GM04503 (cell line): ENCODE data around the gene PPEF1.
"Not testable (repeated sequence)": the region's sequence is repeated elsewhere in the genome, so short reads cannot be mapped to it uniquely, and the experiment has no call there.

Experiments
- DNase-seq: peaks from one replicate; pipeline ENCODE4 v3.0.0-alpha.2; 2012; ENCODE audit warnings: low read depth

Gene PPEF1

GRCh38 chrX:18793601-18794089 lies 86.2 kb downstream of the PPEF1 start:
- no peak for DNase-seq

- no peak for DNase-seq
These were observed 89.7 kb downstream of the PPEF1 start for GRCh38 chrX:18797141-18797540.

- no peak for DNase-seq
These were observed 92.5 kb downstream of the PPEF1 start for GRCh38 chrX:18799911-18800310.

- DNase-seq, result no peak
These were observed 102.2 kb downstream of the PPEF1 start for GRCh38 chrX:18809641-18810040.

DNA sequence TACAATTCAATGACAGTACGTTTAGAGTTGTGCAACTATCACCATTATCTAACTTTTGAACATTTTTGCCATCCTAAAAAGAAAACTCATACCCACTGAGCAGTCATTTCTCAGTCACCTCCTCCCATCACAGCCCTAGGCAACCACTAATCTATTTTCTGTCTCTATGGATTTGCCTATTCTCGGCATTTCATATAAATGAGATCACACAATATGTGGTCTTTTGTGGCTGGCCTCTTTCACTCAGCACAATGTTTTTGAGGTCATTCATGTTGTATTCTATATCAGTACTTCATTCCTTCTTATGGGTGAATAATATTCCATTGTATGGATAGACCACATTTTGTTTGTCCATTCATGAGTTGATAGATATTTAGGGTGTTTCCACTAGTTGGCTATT lies 103.0 kb downstream of the PPEF1 start:
- DNase-seq, result no peak

DNA sequence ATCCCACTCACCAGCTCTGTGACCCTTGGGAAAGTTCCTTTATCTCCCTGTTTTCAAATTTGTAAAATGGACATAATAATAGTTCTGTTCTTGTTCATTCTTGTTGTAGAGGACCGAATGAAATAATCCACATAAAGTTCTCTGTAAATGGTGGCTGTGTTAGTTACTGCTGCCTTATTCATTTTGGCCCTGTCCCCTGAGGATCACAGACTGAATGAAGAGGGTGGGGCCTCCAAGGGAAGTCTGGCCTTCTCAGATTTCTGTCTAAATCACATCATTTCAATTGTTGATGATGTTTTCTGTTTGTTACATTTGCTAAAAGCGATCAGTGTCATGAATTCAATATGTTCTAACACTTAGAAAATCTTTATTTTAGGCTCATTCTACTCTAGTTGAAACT lies 117.9 kb downstream of the PPEF1 start:
- no peak for DNase-seq

DNA sequence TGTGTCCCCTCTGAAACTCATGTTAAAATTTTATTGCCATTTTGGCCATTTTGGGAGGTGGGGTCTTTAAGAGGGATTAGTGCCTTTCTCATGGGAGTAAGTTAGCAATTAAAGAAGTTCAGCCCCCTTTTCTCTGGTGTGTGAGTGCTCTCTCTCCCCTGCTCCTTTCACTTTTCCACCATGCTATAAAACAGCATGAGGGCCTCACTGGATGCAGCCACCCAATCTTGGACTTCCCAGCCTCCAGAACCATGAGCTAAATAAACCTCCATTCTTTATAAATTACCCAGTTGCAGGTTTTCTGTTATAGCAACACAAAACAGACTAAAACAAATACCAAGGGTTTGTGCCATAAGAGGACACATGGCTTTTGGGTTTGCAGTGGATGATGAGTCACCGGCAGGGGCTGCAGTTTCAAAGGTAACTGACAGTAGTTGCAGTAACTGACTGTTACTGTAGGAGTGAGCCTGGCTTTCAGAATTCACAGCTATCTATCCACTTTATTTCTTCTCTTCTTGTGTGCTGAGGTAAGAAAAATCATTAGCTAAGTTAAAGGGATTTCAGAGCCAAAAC lies 121.5 kb downstream of the PPEF1 start:
- no peak for DNase-seq

GRCh38 chrX:18833071-18833731 lies 125.8 kb downstream of the PPEF1 start:
- no peak for DNase-seq

DNA sequence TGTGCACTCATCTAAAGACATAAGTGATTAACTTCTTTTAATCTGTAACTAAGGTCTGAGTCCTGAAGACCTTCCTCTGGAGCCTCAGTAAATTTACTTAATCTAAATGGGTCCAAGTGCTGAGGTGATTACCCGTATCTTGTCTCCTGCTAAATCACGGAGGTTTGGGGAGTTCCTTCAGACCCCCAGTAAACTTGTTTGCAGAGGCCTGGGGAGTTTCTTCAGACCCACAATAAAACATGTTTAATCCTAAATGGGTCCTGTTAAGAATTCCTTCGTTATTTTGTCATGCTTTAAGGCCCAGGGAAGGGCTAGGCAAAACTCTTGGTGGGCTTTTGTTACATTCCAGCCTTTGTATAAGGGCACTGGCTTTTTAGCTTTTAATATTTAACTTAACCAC lies 140.5 kb downstream of the PPEF1 start:
- DNase-seq, result not testable (repeated sequence)

- no peak for DNase-seq
These were observed 148.6 kb downstream of the PPEF1 start for GRCh38 chrX:18855919-18856644.

- DNase-seq, result no peak
These were observed 149.2 kb downstream of the PPEF1 start for GRCh38 chrX:18856645-18856997.

DNA sequence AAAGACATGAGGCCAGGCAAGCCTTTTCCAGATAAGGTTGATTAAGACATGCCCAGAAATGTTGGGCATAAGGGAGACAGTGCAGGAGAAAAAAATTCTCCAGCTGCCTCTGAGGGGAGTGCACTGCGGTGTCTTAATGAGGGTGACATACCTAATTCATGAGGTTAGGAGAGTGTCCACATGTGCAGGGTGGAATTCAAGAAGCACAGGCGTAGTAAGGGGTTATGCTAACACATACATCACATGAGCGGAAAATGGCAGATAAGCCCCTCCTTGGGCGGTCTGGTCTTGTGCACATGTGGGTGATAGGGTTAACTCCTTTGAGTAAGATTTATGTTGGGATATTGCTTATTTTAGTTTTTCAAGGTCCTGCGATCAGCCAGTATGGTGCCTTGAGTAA lies 154.1 kb downstream of the PPEF1 start:
- DNase-seq, result no peak

DNA sequence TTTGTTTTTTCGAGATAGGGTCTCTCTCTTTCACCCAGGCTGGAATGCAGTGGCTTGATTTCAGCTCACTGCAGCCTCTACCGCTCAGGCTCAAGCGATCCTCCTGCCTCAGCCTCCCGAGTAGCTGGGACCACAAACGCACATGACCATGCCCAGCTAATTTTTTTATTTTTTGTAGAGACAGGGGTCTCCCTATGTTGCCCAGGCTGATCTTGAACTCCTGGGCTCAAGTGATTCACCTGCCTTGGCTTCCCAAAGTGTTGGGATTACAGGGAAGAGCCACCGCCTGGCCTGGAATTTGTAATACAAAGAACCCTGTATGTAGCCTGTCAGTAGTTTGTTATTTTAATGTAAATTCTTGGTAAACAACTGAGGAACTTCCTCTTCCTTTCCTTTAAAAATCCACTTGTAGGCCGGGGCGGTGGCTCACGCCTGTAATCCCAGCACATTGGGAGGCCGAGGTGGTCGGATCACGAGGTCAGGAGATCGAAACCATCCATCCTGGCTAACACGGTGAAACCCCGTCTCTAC lies 157.0 kb downstream of the PPEF1 start:
- DNase-seq, result no peak

DNA sequence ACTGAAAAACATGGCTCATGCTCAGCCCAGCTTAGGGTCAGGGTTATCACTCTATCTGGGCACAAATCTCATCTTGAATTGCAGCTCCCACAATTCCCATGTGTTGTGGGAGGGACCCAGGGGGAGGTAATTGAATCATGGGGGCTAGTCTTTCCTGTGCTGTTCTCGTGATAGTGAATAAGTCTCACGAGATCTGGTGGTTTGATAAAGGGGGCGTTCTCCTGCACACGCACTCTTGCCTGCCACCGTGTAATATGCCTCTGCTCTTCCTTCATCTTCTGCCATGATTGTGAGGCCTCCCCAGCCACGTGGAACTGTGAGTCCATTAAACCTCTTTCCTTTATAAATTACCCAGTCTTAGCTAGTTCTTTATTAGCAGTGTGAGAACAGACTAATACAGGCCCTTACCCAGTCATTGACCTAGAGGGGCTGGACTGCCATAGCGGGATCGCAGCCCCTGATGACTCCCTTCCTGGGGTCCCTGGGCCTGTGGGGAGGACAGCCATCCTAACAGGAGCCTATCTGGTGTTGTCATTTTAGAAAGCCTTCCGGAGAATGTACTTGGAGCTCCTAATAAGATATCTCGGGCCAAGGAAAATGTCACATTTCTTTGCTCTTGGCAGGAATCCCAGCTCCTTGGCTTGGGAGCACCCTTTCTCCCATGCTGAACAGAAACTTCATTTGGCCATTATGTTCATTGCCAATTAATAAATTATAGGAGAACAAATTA lies 163.9 kb downstream of the PPEF1 start:
- DNase-seq, result no peak

DNA sequence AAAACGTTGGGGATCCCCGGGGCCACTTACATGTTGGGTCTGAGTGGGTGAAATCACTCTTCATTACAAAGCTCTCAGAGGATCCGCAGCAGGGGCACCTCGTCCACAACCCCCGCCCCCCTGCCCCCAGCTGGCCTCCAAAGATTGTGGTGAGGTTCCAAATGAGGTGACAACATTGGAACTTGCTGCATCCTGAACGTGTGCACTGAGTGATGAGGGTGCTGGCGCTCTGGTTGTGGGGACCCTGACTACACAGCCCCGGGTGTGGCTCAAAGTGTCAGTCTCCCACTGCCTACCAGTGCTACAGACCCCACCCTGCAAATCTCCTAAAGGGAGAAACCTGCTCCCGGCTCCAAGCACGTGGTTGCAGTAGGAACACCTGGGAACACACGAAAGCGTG lies 164.5 kb downstream of the PPEF1 start:
- DNase-seq, result no peak

DNA sequence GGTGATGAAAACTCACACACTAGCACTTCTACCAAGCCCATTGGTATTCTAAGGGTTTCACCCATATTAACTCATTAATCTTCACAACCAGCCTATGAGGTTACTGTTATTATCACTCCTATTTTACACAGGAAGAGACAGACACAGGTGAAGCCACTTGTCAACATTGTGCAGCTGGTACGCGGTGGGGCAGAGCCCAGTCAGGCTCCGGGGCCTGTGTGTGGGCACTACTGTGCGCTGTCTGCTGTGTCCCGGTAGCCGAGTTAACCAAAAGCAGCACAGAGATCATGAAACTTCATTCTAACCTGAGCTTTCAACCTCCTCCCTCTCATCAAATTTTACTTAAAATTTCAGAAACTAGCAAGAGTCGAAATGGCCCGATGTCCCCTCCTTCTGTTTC lies 165.2 kb downstream of the PPEF1 start:
- no peak for DNase-seq

- DNase-seq, result peak; percentile 31
These were observed 165.8 kb downstream of the PPEF1 start for GRCh38 chrX:18873189-18873791.

DNA sequence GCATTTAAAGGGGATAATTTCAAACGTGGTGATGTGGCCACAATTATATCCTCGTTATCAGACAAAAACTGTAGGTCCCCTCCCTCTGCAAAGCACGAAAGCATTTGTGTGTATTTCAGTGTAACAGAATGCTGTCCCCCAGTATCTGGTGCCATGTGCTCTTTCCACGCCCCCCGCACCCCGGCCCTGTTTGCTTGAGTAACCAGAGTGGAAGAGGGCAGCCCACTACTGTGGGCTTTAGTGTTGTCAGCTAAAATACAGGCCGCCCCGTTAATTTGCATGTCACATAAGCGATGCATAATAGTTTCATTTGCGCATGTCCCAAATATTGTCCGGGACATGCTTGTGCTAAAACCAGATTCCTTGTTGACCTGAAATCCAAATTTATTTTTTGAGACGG lies 166.4 kb downstream of the PPEF1 start:
- DNase-seq, result no peak

DNA sequence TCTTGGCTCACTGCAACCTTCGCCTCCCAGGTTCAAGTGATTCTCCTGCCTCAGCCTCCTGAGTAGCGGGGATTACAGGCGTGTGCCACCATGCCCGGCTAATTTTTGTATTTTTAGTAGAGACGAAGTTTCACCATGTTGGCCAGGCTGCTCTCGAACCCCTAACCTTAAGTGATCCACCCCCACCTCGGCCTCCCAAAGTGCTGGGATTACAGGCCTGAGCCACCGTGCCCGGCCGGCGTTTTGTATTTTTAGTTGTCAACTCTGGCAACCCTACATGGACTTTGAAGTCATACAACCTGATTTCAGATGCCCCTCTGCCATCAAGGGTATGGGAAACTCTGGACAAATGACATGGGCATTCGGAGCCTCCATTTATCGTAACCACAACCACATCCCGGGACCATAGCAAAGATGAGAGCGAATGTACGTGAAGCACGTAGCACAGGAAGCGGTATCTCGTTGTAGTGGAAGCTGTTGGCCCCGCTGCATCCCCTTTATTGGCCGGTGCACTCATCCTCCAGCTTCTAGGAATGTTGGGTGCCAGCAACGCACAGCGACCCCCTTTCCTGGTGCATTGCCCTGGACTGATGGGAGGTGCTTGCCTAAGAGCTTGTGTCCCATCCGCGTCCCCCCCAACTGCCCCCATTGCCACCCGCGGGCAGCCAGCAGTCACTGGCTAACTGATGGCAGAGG lies 167.3 kb downstream of the PPEF1 start:
- DNase-seq, result no peak

GRCh38 chrX:18875256-18875878 lies 167.9 kb downstream of the PPEF1 start:
- DNase-seq, result no peak

DNA sequence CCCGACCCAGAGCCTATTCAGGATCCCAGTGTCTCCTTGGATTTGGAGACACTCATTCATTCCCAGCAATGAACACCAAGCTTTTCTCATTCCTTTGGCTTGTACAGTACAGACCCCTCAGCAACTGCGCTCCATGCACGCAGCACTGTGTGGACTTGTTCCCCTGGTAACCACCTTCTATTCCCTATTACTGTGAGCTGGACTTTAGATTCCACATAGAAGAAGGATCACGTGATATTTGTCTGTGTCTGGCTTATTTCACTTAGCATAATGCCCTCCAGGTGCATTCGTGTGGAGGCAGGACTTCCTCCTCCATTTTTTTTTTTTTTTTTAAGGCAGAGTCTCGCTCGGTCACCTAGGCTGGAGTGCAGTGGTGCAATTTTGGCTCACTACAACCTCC lies 170.0 kb downstream of the PPEF1 start:
- no peak for DNase-seq
